Loucy (cell line): Measurements from ENCODE around the gene ATP10A.

Experiments
- EZH2phosphoT487 ChIP-seq: fragments of 200-600 bp; IDR thresholded peaks from 2 replicates; pipeline ENCODE4 v1.6.1; 2018; ENCODE audit warnings: antibody characterized with exemption, mild to moderate bottlenecking, moderate library complexity, borderline replicate concordance
- TF ChIP-seq, protein P1 (sequence below): fragments of 200-600 bp; sonication (generic); conservative IDR thresholded peaks from 2 replicates; pipeline ENCODE4 v1.5.1; 2014; ENCODE audit warnings: mild to moderate bottlenecking, antibody characterized with exemption, low read length

- TF ChIP-seq, protein P1, sequence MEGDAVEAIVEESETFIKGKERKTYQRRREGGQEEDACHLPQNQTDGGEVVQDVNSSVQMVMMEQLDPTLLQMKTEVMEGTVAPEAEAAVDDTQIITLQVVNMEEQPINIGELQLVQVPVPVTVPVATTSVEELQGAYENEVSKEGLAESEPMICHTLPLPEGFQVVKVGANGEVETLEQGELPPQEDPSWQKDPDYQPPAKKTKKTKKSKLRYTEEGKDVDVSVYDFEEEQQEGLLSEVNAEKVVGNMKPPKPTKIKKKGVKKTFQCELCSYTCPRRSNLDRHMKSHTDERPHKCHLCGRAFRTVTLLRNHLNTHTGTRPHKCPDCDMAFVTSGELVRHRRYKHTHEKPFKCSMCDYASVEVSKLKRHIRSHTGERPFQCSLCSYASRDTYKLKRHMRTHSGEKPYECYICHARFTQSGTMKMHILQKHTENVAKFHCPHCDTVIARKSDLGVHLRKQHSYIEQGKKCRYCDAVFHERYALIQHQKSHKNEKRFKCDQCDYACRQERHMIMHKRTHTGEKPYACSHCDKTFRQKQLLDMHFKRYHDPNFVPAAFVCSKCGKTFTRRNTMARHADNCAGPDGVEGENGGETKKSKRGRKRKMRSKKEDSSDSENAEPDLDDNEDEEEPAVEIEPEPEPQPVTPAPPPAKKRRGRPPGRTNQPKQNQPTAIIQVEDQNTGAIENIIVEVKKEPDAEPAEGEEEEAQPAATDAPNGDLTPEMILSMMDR = no peak
- no peak for TF ChIP-seq EZH2phosphoT487
Observed at GRCh38 chr15:25797936-25798901, 64.9 kb downstream of the ATP10A start.
